Raji (cell line): ENCODE data around the gene SNAPC5.

Experiments
- POLR2A ChIP-seq: IDR thresholded peaks from 2 replicates; pipeline ENCODE4 v1.6.1; 2011; ENCODE audit warnings: low read depth, low read length, control low read depth; ENCODE audit not compliant: insufficient read depth

SNAPC5 gene

DNA sequence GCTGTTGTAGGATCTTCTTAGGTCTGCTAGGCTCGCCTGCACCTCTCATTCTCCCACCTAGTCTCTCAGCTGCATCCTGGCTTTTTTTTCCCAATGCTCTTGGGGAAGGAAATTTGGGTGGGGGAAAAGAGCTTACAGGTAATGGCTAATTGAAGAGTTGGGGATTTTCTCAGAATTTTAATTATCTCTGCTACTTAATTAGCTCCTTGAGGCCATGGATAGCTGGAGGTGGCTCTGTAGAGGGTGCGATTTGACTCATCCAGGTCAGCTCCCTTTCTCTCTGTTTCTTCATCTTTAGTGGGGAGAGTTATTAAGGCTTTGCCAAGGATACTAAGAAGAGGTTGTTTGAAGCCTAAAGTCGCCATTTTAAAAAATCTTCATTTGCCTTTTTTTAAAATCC is 22.6 kb downstream of the SNAPC5 start:
- TF ChIP-seq POLR2A: no peak

DNA sequence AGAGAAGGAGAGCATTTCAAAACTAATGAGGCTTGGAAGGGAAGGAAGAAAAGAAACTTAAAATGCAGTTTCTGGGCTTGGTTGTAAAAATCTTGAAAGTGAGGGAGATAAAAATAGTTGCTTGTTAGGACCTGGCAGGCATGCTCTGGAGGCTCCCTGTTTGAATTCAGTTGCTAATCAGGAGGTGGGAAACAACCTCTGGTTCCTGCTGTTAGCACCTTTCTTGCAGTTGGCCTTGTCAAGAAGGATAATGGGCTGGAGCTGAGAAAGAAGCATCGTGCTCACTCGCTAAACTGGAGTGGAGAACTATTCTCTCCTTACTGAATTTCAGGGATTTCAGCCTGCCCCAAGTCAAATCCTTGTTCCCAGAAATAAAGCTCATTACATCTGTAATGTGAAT is 23.4 kb downstream of the SNAPC5 start:
- no peak for TF ChIP-seq POLR2A

DNA sequence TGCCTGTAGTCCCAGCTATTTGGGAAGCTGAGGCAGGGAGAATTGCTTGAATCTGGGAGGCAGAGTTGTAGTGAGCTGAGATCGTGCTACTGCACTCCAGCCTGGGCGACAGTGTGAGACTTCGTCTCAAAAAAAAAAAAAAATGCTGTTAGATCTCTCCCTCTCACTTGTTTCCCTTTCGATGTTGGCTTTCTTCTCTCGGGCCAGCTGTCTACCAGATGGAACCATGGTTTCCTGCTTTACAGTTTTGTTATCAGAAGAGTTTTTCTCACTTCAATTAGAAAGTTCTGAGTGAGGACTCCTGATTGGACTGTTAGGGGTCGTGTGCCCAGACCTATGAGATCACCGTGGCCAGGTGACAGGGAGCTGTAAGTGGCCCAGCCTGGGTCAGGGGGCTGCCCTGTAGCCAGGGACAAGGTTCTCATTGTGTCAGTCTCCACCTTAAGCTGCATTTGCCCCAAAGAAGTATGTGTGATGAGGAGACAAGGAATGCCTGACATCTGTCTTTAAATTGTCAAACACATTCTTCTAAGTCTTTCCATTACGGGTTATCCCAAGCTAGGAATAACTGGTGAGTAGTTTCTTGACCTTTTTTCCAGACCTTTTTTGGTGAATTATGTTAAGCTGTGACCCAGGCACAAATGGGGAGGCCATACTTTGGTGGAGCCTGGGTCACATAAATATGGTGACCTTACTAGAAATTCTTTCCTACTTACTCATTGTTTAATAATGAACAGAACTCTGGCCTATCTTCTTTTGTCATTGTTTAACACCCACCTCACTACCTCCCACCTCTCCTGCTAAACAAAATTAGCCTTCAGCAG is 25.2 kb downstream of the SNAPC5 start:
- TF ChIP-seq POLR2A: no peak

DNA sequence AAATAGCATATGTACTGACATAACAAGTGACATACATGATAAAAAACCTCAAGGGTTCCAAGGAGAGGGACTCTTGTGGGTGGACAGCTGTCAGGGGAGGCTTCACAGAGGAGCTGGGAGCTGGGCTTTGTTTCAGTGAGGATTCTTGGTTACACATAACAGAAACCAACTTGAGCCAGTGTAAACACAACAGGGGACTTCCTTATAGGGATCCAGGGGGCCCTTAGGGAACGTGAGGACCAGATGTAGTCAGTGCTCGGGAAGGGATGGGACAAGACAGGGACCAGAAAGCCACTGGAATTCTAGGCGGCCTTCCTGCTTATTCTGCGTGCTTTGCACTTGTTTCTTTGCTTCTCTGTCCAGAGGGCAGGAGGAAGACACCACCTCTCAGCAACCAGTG is 34.9 kb downstream of the SNAPC5 start:
- TF ChIP-seq POLR2A: no peak

DNA sequence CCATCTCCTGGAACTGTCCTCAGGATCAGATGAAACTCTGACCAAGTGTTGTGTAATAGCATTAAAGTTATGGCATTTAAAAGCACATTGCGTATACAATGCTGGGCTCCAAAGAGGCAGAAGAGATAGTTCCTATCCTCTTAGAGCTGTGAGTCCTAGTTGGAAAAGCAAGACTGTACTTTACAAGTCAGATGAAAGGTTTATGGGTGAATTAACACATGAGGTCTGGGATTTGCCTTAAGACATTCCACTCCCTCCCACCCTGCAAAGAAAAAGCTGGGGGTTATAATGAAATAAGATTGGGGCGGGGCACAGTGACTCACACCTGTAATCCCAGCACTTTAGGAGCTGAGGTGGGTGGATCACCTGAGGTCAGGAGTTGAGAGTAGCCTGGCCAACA is 35.6 kb downstream of the SNAPC5 start:
- TF ChIP-seq POLR2A: no peak

DNA sequence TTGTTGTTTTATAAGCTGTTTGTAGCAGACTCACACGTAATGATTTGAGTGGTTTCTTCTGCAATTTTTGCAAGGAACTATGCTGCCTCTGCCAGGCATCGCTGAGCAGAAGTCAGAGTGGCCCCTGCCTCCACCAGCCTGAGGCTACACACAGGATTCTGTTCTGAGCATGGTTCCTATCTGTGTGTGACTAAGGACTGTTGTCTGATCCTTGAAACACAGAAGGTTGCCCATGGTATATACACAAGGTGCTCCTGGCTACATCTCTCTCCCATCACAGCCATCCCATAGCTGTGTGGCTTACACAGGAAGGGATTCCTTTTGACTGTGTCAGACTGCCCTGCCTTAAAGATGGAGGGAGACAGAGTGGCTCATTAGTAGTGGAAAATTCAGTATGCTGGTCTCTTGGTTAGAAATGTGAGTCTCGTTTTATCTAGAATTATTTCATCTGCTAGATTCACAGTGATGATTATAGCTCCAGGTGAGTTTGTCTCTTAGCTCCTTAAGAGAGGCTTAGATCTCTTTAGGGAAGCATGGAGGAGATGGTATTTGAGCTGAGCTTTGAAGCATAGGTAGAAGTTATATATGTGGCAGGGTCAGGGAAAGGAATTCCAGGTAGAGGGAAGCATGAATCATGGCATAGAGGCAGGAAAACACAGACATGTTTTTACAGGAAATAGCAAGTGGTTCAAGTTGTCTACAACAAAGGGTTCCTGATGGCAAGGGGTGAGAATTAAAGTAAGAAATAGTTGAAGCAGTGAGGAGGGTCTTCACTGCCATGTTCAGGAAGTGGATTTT is 37.5 kb downstream of the SNAPC5 start:
- TF ChIP-seq POLR2A: no peak

DNA sequence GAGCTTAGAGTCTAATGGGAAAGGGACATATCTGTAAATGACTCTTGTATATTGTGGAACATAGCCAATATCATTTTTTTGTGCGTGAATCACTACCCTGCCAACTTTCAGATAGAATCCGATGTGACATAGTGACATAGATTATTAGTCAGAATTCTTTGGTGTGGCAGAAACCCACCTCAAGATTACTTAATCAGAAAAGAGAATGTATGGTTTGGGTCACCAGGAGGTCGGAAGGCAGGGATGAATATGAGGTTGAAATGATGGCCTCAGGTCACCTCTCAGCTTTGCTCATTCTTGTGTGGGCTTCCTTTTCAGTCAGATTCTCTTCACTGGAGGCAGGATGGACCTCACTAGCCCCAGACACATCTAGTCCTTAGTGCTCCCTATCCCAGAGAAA is 41.4 kb downstream of the SNAPC5 start:
- no peak for TF ChIP-seq POLR2A

DNA sequence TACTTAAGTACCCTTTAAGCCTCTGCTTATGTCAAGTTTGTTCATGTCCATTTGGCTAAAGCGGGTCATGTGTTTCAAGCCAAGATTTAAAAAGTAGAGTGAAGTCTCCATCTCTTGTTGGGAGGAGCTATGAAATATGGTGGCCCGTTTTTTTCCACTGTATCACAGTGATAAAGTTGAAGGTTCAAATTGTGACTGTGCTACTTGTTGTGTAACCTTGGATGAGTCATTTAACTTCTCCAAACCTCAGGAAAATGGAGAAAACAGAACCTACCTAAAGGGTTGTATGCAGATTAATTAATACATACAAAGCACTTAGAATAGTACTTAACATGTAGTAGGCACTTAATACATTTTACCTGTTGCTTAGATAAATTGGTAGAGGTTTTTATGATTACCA is 43.4 kb downstream of the SNAPC5 start:
- TF ChIP-seq POLR2A: no peak

DNA sequence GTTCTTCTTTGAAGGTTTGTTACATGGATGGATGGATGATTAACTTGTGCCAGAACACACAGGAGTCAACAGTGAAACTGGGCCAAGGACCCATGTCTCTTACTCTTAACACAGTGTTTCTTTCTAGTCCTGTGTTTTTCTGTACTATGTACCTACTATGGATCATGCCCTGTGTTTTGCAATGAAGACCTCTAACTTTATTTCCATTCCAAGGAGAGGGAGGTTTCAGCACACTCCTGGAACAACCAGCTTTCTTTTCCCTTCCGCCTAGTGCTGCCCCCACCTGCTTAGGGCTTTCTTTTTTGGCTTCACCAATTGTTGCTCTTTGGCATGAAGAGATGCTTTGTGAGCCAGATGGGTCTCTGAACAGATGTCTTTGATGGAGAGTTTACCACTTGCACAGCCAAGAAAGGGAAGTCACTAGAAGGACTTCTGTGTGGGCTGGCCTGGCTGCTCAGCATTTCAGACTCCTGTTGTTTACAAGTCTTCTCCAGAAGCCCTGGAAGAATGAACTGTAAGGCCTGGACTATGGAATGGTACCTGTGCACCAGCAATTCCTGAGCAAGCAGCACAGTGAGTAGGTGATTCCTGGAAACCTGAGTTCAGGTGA is 44.5 kb downstream of the SNAPC5 start:
- no peak for TF ChIP-seq POLR2A

DNA sequence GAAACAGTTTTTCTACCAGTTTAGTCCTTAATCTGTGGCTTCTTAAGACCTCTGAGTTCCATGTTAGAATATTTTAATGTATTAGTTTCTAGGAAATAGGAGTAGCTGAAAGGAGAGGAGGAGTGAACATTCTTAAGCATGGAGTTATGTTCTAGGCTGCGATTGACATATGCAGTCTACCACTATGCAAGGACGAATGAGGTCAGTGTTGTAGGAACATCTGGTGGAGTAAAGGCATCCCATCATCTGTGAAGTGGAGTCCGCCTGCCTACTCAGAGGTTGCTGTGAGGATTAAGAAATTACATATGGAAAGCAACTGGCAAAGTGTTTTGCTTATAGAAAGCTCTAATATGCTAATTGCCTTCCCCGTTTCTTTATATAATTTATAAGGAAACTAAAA is 45.1 kb downstream of the SNAPC5 start:
- TF ChIP-seq POLR2A: no peak
